Measurements from ENCODE around the gene ATP2C2.

DNA sequence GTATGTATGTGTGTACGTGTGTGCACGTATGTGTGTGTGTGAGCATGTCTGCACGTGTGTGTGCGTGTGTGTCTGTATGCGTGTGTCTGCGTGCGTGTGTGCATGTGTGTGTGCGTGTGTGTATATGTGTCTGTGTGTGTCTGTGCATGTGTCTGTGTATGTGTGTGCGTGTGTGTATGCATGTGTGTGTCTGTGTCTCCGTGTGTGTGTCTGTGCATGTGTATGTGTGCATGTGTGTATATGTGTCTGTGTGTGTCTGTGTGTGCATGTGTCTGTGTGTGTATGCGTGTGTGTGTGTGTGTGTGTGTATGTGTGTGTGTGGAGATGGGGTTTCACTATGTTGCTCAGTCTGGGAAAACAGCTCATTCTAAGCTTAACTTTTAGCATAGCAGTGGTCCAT, 43.9 kb downstream of the ATP2C2 start:
- TF ChIP-seq, protein P1, sequence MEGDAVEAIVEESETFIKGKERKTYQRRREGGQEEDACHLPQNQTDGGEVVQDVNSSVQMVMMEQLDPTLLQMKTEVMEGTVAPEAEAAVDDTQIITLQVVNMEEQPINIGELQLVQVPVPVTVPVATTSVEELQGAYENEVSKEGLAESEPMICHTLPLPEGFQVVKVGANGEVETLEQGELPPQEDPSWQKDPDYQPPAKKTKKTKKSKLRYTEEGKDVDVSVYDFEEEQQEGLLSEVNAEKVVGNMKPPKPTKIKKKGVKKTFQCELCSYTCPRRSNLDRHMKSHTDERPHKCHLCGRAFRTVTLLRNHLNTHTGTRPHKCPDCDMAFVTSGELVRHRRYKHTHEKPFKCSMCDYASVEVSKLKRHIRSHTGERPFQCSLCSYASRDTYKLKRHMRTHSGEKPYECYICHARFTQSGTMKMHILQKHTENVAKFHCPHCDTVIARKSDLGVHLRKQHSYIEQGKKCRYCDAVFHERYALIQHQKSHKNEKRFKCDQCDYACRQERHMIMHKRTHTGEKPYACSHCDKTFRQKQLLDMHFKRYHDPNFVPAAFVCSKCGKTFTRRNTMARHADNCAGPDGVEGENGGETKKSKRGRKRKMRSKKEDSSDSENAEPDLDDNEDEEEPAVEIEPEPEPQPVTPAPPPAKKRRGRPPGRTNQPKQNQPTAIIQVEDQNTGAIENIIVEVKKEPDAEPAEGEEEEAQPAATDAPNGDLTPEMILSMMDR (conservative IDR thresholded peaks at IDR 0.05; ENCODE audit: low read depth in 2 of 2), result no peak
- TF ChIP-seq EZH2 (IDR thresholded peaks at IDR 0.05; ENCODE audit: low read depth, unreplicated experiment) (no peak), JUNB (IDR thresholded peaks at IDR 0.05; ENCODE audit: unreplicated experiment) (no peak), ZNF114 (CRISPR knock-in tag; IDR thresholded peaks at IDR 0.05) (no peak), POLR2AphosphoS5 (IDR thresholded peaks at IDR 0.05; ENCODE audit: low read depth) (no peak)
- TF ChIP-seq, protein P2, sequence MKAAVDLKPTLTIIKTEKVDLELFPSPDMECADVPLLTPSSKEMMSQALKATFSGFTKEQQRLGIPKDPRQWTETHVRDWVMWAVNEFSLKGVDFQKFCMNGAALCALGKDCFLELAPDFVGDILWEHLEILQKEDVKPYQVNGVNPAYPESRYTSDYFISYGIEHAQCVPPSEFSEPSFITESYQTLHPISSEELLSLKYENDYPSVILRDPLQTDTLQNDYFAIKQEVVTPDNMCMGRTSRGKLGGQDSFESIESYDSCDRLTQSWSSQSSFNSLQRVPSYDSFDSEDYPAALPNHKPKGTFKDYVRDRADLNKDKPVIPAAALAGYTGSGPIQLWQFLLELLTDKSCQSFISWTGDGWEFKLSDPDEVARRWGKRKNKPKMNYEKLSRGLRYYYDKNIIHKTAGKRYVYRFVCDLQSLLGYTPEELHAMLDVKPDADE (IDR thresholded peaks at IDR 0.05), result no peak
